Measurements from ENCODE around the gene CCDC91.
"Not testable (repeated sequence)": the region's sequence is repeated elsewhere in the genome, so short reads cannot be mapped to it uniquely, and the experiment has no call there.

Gene CCDC91

GRCh38 chr12:28367326-28367725, 177.1 kb downstream of the CCDC91 start:
- DNase-seq (ENCODE audit: low read depth, low spot score) = no peak

GRCh38 chr12:28367993-28368392, 177.7 kb downstream of the CCDC91 start:
- DNase-seq (ENCODE audit: low read depth, low spot score) = no peak

- DNase-seq (ENCODE audit: low read depth, low spot score) = no peak
These were observed 179.2 kb downstream of the CCDC91 start for GRCh38 chr12:28369483-28369882.

- DNase-seq (ENCODE audit: low read depth, low spot score) = no peak
These were observed 184.3 kb downstream of the CCDC91 start for GRCh38 chr12:28374556-28374955.

- no peak for DNase-seq (ENCODE audit: low read depth, low spot score)
These were observed 188.5 kb downstream of the CCDC91 start for GRCh38 chr12:28378736-28379135.

- not testable (repeated sequence) for DNase-seq (ENCODE audit: low read depth, low spot score)
These were observed 189.5 kb downstream of the CCDC91 start for GRCh38 chr12:28379779-28380178.

GRCh38 chr12:28383368-28383767, 193.1 kb downstream of the CCDC91 start:
- DNase-seq (ENCODE audit: low read depth, low spot score) = no peak

GRCh38 chr12:28388879-28389278, 198.6 kb downstream of the CCDC91 start:
- DNase-seq (ENCODE audit: low read depth, low spot score) = no peak

- DNase-seq (ENCODE audit: low read depth, low spot score) = no peak
These were observed 199.9 kb downstream of the CCDC91 start for GRCh38 chr12:28390206-28390605.

GRCh38 chr12:28390761-28391385, 200.6 kb downstream of the CCDC91 start:
- DNase-seq (ENCODE audit: low read depth, low spot score) = no peak

GRCh38 chr12:28409892-28410291, 219.6 kb downstream of the CCDC91 start:
- no peak for DNase-seq (ENCODE audit: low read depth, low spot score)

GRCh38 chr12:28413460-28414109, 223.3 kb downstream of the CCDC91 start:
- no peak for DNase-seq (ENCODE audit: low read depth, low spot score)

GRCh38 chr12:28415755-28416154, 225.5 kb downstream of the CCDC91 start:
- no peak for DNase-seq (ENCODE audit: low read depth, low spot score)

- DNase-seq (ENCODE audit: low read depth, low spot score) = no peak
These were observed 231.1 kb downstream of the CCDC91 start for GRCh38 chr12:28421374-28421773.

- DNase-seq (ENCODE audit: low read depth, low spot score) = no peak
These were observed 234.7 kb downstream of the CCDC91 start for GRCh38 chr12:28424965-28425364.

- no peak for DNase-seq (ENCODE audit: low read depth, low spot score)
These were observed 235.3 kb downstream of the CCDC91 start for GRCh38 chr12:28425526-28425925.

GRCh38 chr12:28427046-28427445, 236.8 kb downstream of the CCDC91 start:
- no peak for DNase-seq (ENCODE audit: low read depth, low spot score)

- DNase-seq (ENCODE audit: low read depth, low spot score) = no peak
These were observed 249.9 kb downstream of the CCDC91 start for GRCh38 chr12:28440081-28440608.

- no peak for DNase-seq (ENCODE audit: low read depth, low spot score)
These were observed 251.8 kb downstream of the CCDC91 start for GRCh38 chr12:28442101-28442500.

- no peak for DNase-seq (ENCODE audit: low read depth, low spot score)
These were observed 253.1 kb downstream of the CCDC91 start for GRCh38 chr12:28443337-28443736.

GRCh38 chr12:28446031-28446430, 255.8 kb downstream of the CCDC91 start:
- DNase-seq (ENCODE audit: low read depth, low spot score) = no peak

- no peak for DNase-seq (ENCODE audit: low read depth, low spot score)
These were observed 263.4 kb downstream of the CCDC91 start for GRCh38 chr12:28453686-28454085.

Measured in activated CD4-positive, CD25-positive, alpha-beta regulatory T cell treated with anti-CD3 and anti-CD28 coated beads, Interleukin-2, amount 50 U/mL, for 16 hours (primary cell).